Non-pigmented ciliary epithelial cell (primary cell): Measurements from ENCODE around the gene MRTFB.

Experiments used
- DNase-seq: peaks from one replicate; pipeline ENCODE4 v3.0.0-alpha.2; 2010; ENCODE audit warnings: low read depth

The MRTFB gene

GRCh38 chr16:14062261-14062660, 8.9 kb upstream of the MRTFB start:
- no peak for DNase-seq

GRCh38 chr16:14063618-14064581, 7.2 kb upstream of the MRTFB start:
- no peak for DNase-seq

- no peak for DNase-seq
Measured at GRCh38 chr16:14069818-14070217, 1.3 kb upstream of the MRTFB start.

GRCh38 chr16:14070555-14070876, 603 bp upstream of the MRTFB start:
- no peak for DNase-seq

- DNase-seq = no peak
Measured at GRCh38 chr16:14071576-14072271, 605 bp downstream of the MRTFB start.

GRCh38 chr16:14072360-14072759, 1.2 kb downstream of the MRTFB start:
- DNase-seq = no peak

GRCh38 chr16:14074544-14074943, 3.4 kb downstream of the MRTFB start:
- DNase-seq = no peak

- DNase-seq = no peak
Measured at GRCh38 chr16:14077918-14078317, 6.8 kb downstream of the MRTFB start.

GRCh38 chr16:14086477-14086876, 15.4 kb downstream of the MRTFB start:
- DNase-seq = no peak

GRCh38 chr16:14087181-14087580, 16.1 kb downstream of the MRTFB start:
- DNase-seq = no peak

GRCh38 chr16:14087590-14088154, 16.6 kb downstream of the MRTFB start:
- no peak for DNase-seq

GRCh38 chr16:14088155-14088753, 17.1 kb downstream of the MRTFB start:
- no peak for DNase-seq

- DNase-seq = no peak
Measured at GRCh38 chr16:14089283-14089823, 18.2 kb downstream of the MRTFB start.

- no peak for DNase-seq
Measured at GRCh38 chr16:14092561-14092960, 21.4 kb downstream of the MRTFB start.

- no peak for DNase-seq
Measured at GRCh38 chr16:14095883-14096551, 24.9 kb downstream of the MRTFB start.

GRCh38 chr16:14097182-14097959, 26.3 kb downstream of the MRTFB start:
- no peak for DNase-seq

- DNase-seq = no peak
Measured at GRCh38 chr16:14098081-14098480, 27.0 kb downstream of the MRTFB start.

GRCh38 chr16:14100825-14101224, 29.7 kb downstream of the MRTFB start:
- no peak for DNase-seq

- DNase-seq = no peak
Measured at GRCh38 chr16:14101415-14101814, 30.3 kb downstream of the MRTFB start.

GRCh38 chr16:14102925-14103720, 32.0 kb downstream of the MRTFB start:
- no peak for DNase-seq
